HEK293T (cell line): Measurements from ENCODE around the gene ILK.

Source experiments
- FOXA1 ChIP-seq: fragments of 450-650 bp; IDR thresholded peaks from 2 replicates; pipeline ENCODE4 v1.6.1; 2016; ENCODE audit warnings: mild to moderate bottlenecking
- FOXK2 ChIP-seq: fragments of 450-650 bp; IDR thresholded peaks from 2 replicates; pipeline ENCODE4 v1.6.1; 2016; ENCODE audit warnings: mild to moderate bottlenecking
- HDGF ChIP-seq: fragments of 450-650 bp; IDR thresholded peaks from 2 replicates; pipeline ENCODE4 v1.6.1; 2017; ENCODE audit warnings: antibody characterized with exemption, borderline replicate concordance
- NFRKB ChIP-seq: fragments of 450-650 bp; IDR thresholded peaks from 2 replicates; pipeline ENCODE4 v1.6.1; 2016; ENCODE audit warnings: mild to moderate bottlenecking, moderate library complexity
- SP1 ChIP-seq: fragments of 450-650 bp; IDR thresholded peaks from 2 replicates; pipeline ENCODE4 v1.6.1; 2017
- TF ChIP-seq, protein P1 (sequence below): fragments of 450-650 bp; IDR thresholded peaks from 2 replicates; pipeline ENCODE4 v1.6.1; 2016

GRCh38 chr11:6608726-6609501, 5.3 kb downstream of the ILK start:
- no peak for TF ChIP-seq NFRKB
- TF ChIP-seq, protein P1, sequence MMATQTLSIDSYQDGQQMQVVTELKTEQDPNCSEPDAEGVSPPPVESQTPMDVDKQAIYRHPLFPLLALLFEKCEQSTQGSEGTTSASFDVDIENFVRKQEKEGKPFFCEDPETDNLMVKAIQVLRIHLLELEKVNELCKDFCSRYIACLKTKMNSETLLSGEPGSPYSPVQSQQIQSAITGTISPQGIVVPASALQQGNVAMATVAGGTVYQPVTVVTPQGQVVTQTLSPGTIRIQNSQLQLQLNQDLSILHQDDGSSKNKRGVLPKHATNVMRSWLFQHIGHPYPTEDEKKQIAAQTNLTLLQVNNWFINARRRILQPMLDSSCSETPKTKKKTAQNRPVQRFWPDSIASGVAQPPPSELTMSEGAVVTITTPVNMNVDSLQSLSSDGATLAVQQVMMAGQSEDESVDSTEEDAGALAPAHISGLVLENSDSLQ, result no peak
- TF ChIP-seq FOXK2, result no peak
- no peak for TF ChIP-seq SP1
- no peak for TF ChIP-seq HDGF
- no peak for TF ChIP-seq FOXA1
